Measurements from ENCODE around the gene PCIF1. TPM values are rescaled to one million over a fixed set of nuclear protein-coding genes. Genes with fewer than 3 reads are reported as not detected.

The PCIF1 gene
- total and polyA plus RNA-seq, 9 of the 15 experiments (the other 6 are each of a cell fraction or from before 2014, with no cell fraction given), result 5.8 to 29.4 (median 11.3) TPM

DNA sequence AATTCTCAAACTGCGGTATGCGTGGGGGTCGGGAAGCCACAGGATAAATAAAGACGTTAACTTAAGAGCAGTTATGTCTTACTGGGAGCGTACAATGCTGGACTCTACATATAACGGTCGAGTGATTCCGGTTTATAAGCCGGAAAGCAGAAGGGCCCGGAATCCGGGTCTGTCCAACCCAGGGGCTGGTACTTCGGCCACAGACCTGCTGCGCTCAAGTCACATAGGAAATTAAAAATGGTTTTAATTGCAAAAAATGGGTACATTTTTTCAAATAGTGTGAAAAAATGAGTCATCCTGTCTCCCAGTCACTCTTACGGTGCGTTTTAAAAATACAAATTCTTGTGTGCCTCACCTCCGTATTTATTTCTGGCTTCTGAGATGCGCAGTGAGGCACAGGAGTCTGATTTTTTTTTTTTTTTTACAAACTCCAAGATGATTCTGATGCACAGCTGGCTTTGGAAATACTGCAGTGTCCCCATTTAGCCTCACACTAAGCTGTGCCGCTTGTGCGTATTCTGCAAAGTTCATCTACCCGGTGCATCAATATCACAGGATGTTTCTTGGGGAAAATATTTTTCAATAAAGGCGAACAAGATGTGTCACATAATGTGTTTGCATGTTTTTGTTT is 1.0 kb downstream of the PCIF1 start (continued):
- TF ChIP-seq, protein P1, sequence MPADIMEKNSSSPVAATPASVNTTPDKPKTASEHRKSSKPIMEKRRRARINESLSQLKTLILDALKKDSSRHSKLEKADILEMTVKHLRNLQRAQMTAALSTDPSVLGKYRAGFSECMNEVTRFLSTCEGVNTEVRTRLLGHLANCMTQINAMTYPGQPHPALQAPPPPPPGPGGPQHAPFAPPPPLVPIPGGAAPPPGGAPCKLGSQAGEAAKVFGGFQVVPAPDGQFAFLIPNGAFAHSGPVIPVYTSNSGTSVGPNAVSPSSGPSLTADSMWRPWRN (IDR thresholded peaks at IDR 0.05; ENCODE audit: low read depth), result peak; percentile 91
- 0 out of 2 replicates have a peak, but pooled peaks have one; percentile 58 for TF ChIP-seq FOXJ2 (tag; IDR thresholded peaks at IDR 0.05)
- TF ChIP-seq ARNT (IDR thresholded peaks at IDR 0.05), result peak; percentile 65 to 94; a peak in 3 of 4 replicates
- TF ChIP-seq TRIM28 (IDR thresholded peaks at IDR 0.05), result no peak
- TF ChIP-seq EP300 (IDR thresholded peaks at IDR 0.05; ENCODE audit: low read length), result peak; percentile 95
- TF ChIP-seq ZNF354B (CRISPR knock-in tag; IDR thresholded peaks at IDR 0.05), result no peak
- no peak for TF ChIP-seq MED1 (CRISPR knock-in tag; IDR thresholded peaks at IDR 0.05; ENCODE audit: borderline replicate concordance)
- peak; percentile 62 to 66 for TF ChIP-seq TRIM24 (IDR thresholded peaks at IDR 0.05)
- TF ChIP-seq GTF2A2 (tag; IDR thresholded peaks at IDR 0.05), result no peak
- peak; percentile 98 to 100 for TF ChIP-seq RCOR1 (IDR thresholded peaks at IDR 0.05; ENCODE audit: borderline replicate concordance in 1 of 2, low read depth in 2 of 2, low read length in 2 of 2)
- TF ChIP-seq, protein P2, sequence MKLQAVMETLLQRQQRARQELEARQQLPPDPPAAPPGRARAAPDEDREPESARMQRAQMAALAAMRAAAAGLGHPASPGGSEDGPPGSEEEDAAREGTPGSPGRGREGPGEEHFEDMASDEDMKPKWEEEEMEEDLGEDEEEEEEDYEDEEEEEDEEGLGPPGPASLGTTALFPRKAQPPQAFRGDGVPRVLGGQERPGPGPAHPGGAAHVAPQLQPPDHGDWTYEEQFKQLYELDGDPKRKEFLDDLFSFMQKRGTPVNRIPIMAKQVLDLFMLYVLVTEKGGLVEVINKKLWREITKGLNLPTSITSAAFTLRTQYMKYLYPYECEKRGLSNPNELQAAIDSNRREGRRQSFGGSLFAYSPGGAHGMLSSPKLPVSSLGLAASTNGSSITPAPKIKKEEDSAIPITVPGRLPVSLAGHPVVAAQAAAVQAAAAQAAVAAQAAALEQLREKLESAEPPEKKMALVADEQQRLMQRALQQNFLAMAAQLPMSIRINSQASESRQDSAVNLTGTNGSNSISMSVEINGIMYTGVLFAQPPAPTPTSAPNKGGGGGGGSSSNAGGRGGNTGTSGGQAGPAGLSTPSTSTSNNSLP (IDR thresholded peaks at IDR 0.05; ENCODE audit: borderline replicate concordance, low read depth, low read length), result peak; percentile 83
- TF ChIP-seq MTF1 (CRISPR knock-in tag; IDR thresholded peaks at IDR 0.05; ENCODE audit: borderline replicate concordance), result no peak
- peak; percentile 71; the same call in 1 of the 2 replicates for TF ChIP-seq TCF7 (IDR thresholded peaks at IDR 0.05; ENCODE audit: borderline replicate concordance)
- TF ChIP-seq, protein P3, sequence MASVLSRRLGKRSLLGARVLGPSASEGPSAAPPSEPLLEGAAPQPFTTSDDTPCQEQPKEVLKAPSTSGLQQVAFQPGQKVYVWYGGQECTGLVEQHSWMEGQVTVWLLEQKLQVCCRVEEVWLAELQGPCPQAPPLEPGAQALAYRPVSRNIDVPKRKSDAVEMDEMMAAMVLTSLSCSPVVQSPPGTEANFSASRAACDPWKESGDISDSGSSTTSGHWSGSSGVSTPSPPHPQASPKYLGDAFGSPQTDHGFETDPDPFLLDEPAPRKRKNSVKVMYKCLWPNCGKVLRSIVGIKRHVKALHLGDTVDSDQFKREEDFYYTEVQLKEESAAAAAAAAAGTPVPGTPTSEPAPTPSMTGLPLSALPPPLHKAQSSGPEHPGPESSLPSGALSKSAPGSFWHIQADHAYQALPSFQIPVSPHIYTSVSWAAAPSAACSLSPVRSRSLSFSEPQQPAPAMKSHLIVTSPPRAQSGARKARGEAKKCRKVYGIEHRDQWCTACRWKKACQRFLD (CRISPR knock-in tag; IDR thresholded peaks at IDR 0.05), result 0 out of 2 replicates have a peak, but pooled peaks have one; percentile 22

Measured in K562 (cell line).